ENCODE data around the gene CDH24. TPM values are rescaled to one million over a fixed set of nuclear protein-coding genes. Genes with fewer than 3 reads are reported as not detected.

Gene CDH24
- total and polyA plus RNA-seq, 2 donors (not counting 3 experiments of a cell fraction or from before 2014, with no cell fraction given), result 21.7 to 52.9 TPM

DNA sequence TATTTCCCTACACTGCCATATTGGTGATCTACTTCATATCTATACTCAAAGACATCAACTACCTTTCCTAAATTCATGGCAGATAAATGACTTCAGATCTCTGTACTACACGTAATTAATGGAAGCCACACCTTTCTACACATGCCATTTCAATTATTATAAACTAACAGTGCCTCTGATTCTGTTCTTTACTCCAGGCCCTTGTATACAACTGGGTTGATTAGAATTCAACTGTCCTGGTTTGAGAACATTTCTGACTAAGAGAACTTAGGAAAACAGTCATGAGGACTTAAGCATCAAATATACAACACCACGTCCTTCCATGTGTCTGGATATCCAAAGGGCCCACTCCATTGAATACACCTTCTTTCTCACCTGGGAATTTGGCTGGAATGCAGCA is 35.8 kb upstream of the CDH24 start:
- dilution Hi-C loops (cut with MboI; ENCODE audit: extremely low pct_ligation_motif_present, low sequenced_read_pairs), result no loop called here
- ChIA-PET CTCF (interaction anchor here (1.2 to 4.6 kb wide), 4 partner anchors 12 to 25 kb away, joined by 4 to 43 read pairs (median 18); no protein-coding TSS in a partner anchor), POLR2A (no interaction called here)
- Histone ChIP-seq H3K4me3 (replicated peaks in 1 of 3; ENCODE audit: insufficient read depth in 1 of 3, low read depth in 1 of 3, low read length in 3 of 3) (no peak overlapping the region), H3K4me1 (ENCODE audit: control insufficient read depth, extremely low read depth, insufficient read depth, low read length) (peaks cover 36% of the 10 kb centered on the region), H3K27ac (ENCODE audit: insufficient read depth, low read depth, low read length) (no peak overlapping the region), H2AFZ (ENCODE audit: low read depth, low read length) (no peak overlapping the region), H3K9me3 (replicated peaks; ENCODE audit: control insufficient read depth, insufficient read depth, low read length) (no peaks in the 10 kb centered on the region), H4K20me1 (replicated peaks; ENCODE audit: control insufficient read depth, extremely low read depth, insufficient read depth, low read length) (peaks cover 4% of the 10 kb centered on the region), H3K27me3 (ENCODE audit: control insufficient read depth in 2 of 2, insufficient read depth in 2 of 2, low read length in 2 of 2) (no peaks in the 10 kb centered on the region), H3K9me1 (replicated peaks; ENCODE audit: control insufficient read depth, extremely low read depth, insufficient read depth, low read length) (no peaks in the 10 kb centered on the region), H3K9ac (replicated peaks; ENCODE audit: extremely low read depth, insufficient read depth, low read length) (no peak overlapping the region), H3K4me2 (ENCODE audit: insufficient read depth, low read length) (peak overlapping the region; percentile 99), H3K36me3 (ENCODE audit: control insufficient read depth in 2 of 2, extremely low read depth in 1 of 2, insufficient read depth in 2 of 2, low read length in 2 of 2) (peaks cover 12 to 33% of the 10 kb centered on the region in 2 experiments), H3K79me2 (ENCODE audit: control insufficient read depth, insufficient read depth, low read length) (peaks cover 75% of the 10 kb centered on the region)
- BruUV-seq (replicated peaks), result TSS peak; percentile 31
- TF ChIP-seq CTCF (IDR thresholded peaks at IDR 0.05; ENCODE audit: extremely low read depth in 1 of 2, insufficient read depth in 1 of 2, low read depth in 1 of 2, low read length in 2 of 2) (no peak), EZH2 (IDR thresholded peaks at IDR 0.05; ENCODE audit: borderline replicate concordance, low read depth, low read length, severe bottlenecking) (no peak), POLR2AphosphoS5 (IDR thresholded peaks at IDR 0.05; ENCODE audit: insufficient read depth, low read depth, low read length) (no peak)
- FAIRE-seq, result no peak
- intact Hi-C loops (cut with micrococcal nuclease), result no loop called here
- no peak for DNase-seq (ENCODE audit: low read depth, low spot score)
